ENCODE data around the gene GRK3.

The GRK3 gene

DNA sequence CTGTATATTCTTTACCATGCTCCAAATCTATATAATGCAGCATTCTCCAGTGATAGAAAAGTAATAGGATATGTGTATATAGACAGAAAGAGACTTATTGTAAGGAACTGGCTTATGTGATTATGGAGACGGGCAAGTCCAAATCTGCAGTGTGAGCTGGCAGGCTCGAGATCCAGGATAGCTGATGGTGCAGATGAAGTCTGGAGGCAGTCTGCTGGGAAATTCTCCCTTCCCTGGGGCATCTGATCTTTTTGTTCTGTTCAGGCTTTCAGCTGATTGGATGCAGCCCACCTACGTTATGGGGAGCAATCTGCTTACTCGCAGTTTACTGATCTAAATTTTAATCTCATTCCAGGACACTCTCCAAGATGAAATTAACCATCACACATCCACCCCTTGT lies 73.2 kb downstream of the GRK3 start:
- no peaks in the 10 kb centered on the region for H3K9me3 ChIP-seq (ENCODE audit: control insufficient read depth in 2 of 2, low read length in 2 of 2)
- no peaks in the 10 kb centered on the region for H3K27me3 ChIP-seq (ENCODE audit: control insufficient read depth in 2 of 2, insufficient read depth in 2 of 2, low read length in 2 of 2)
- no peaks in the 10 kb centered on the region for H3K36me3 ChIP-seq (ENCODE audit: control insufficient read depth in 2 of 2, insufficient read depth in 2 of 2, low read length in 2 of 2)
- no peaks in the 10 kb centered on the region for H3K4me1 ChIP-seq (ENCODE audit: control insufficient read depth in 2 of 2, insufficient read depth in 2 of 2, low read length in 2 of 2)
- no peak overlapping the region for H3K9ac ChIP-seq (ENCODE audit: low read depth in 1 of 2, low read length in 2 of 2)
- no peak overlapping the region for H3K27ac ChIP-seq (ENCODE audit: low read depth in 2 of 2, low read length in 2 of 2)
- H3K4me3 ChIP-seq (ENCODE audit: low read length in 2 of 2): no peak overlapping the region

DNA sequence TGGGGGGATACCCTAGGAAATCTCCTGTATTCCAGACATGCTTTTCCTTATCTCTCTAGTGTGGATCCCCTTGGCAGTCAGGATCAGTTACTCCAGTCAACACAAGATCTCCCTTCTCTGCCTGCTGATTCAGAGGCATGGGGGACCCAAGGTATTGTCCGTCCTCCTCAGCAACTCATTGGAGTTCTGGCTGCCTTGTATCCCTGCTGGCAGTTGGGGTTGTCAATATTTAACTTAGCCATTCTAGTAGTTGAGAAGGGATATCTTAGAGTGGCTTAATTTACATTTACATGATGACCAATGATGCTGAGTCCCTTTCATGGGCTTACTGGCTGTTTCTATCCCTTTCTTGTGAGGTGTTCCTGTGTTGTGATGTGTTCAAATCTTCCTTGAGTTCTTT lies 74.2 kb downstream of the GRK3 start:
- Histone ChIP-seq H3K4me1 (ENCODE audit: control insufficient read depth in 2 of 2, insufficient read depth in 2 of 2, low read length in 2 of 2) (no peaks in the 10 kb centered on the region), H3K27ac (ENCODE audit: low read depth in 2 of 2, low read length in 2 of 2) (no peak overlapping the region), H3K27me3 (ENCODE audit: control insufficient read depth in 2 of 2, insufficient read depth in 2 of 2, low read length in 2 of 2) (no peaks in the 10 kb centered on the region), H3K4me3 (ENCODE audit: low read length in 2 of 2) (no peak overlapping the region), H3K36me3 (ENCODE audit: control insufficient read depth in 2 of 2, insufficient read depth in 2 of 2, low read length in 2 of 2) (no peaks in the 10 kb centered on the region), H3K9me3 (ENCODE audit: control insufficient read depth in 2 of 2, low read length in 2 of 2) (no peaks in the 10 kb centered on the region), H3K9ac (ENCODE audit: low read depth in 1 of 2, low read length in 2 of 2) (no peak overlapping the region)

DNA sequence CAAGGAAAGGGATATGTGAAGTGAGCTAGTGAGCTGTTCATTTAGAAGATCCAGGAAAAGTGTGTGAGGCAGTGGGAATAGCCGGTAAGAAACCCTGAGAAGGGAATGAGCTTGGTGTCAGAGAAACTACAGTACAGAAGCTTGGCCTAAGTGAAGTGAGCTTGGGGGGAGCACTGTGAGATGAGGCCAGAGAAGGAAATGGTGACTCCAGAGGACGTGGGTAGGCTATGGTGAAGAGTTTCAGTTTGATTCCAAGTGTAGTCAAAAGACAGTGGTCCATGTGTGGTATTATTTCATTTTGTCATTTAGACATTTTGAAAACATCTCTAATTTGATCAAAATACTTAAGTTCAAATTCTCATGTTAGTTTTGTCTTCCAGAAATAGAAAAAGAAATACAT lies 77.2 kb downstream of the GRK3 start:
- H3K27ac ChIP-seq (ENCODE audit: low read depth in 2 of 2, low read length in 2 of 2): no peak overlapping the region
- H3K9ac ChIP-seq (ENCODE audit: low read depth in 1 of 2, low read length in 2 of 2): no peak overlapping the region
- no peaks in the 10 kb centered on the region for H3K27me3 ChIP-seq (ENCODE audit: control insufficient read depth in 2 of 2, insufficient read depth in 2 of 2, low read length in 2 of 2)
- H3K4me1 ChIP-seq (ENCODE audit: control insufficient read depth in 2 of 2, insufficient read depth in 2 of 2, low read length in 2 of 2): peaks cover 0 to 4% of the 10 kb centered on the region in 2 donors
- H3K4me3 ChIP-seq (ENCODE audit: low read length in 2 of 2): no peak overlapping the region
- no peaks in the 10 kb centered on the region for H3K36me3 ChIP-seq (ENCODE audit: control insufficient read depth in 2 of 2, insufficient read depth in 2 of 2, low read length in 2 of 2)
- H3K9me3 ChIP-seq (ENCODE audit: control insufficient read depth in 2 of 2, low read length in 2 of 2): no peaks in the 10 kb centered on the region

DNA sequence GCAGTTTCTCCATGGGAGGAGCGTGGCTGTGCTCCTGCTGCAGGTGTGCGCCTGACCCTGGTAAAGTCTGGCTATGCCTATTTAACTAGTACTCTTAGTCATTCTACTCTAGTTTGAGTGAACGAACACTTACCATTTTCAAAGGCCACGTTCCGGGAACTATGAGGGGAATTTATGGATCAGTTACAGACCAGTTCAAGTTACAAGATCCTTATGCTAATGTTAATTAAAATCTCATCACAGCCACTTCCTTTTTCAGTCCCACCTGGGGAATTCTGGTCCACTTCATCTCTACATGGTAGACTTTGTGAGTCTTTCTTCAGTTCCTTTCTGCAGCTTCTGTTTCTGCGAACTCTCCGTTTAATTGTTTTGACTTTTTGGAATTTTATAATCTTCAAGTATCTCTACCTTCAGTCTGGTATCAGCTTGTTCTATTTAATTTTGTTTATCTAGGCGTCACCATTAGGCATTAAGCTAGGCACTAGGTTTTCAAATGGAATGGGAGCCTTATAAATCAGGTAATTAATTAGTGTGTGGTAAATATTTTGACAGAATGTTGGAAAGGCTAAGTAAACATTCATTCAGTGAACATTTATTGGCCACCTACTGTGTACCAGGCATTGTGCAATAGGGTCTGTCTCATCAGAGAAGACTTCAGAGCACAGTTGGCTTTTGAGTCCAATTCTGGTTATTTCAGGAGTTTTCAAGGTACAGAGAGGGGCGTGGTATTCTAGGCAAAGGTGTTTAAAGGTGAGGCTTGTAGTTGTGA lies 78.9 kb downstream of the GRK3 start:
- H3K4me1 ChIP-seq (ENCODE audit: control insufficient read depth in 2 of 2, insufficient read depth in 2 of 2, low read length in 2 of 2): peaks cover 0 to 4% of the 10 kb centered on the region in 2 donors
- no peaks in the 10 kb centered on the region for H3K36me3 ChIP-seq (ENCODE audit: control insufficient read depth in 2 of 2, insufficient read depth in 2 of 2, low read length in 2 of 2)
- no peak overlapping the region for H3K27ac ChIP-seq (ENCODE audit: low read depth in 2 of 2, low read length in 2 of 2)

GRCh38 chr22:25644122-25644521 lies 79.6 kb downstream of the GRK3 start:
- H3K27ac ChIP-seq (ENCODE audit: low read depth in 2 of 2, low read length in 2 of 2): no peak overlapping the region
- no peaks in the 10 kb centered on the region for H3K27me3 ChIP-seq (ENCODE audit: control insufficient read depth in 2 of 2, insufficient read depth in 2 of 2, low read length in 2 of 2)
- H3K4me3 ChIP-seq (ENCODE audit: low read length in 2 of 2): no peak overlapping the region
- no peaks in the 10 kb centered on the region for H3K36me3 ChIP-seq (ENCODE audit: control insufficient read depth in 2 of 2, insufficient read depth in 2 of 2, low read length in 2 of 2)
- H3K9me3 ChIP-seq (ENCODE audit: control insufficient read depth in 2 of 2, low read length in 2 of 2): no peaks in the 10 kb centered on the region
- H3K4me1 ChIP-seq (ENCODE audit: control insufficient read depth in 2 of 2, insufficient read depth in 2 of 2, low read length in 2 of 2): peaks cover 0 to 4% of the 10 kb centered on the region in 2 donors
- H3K9ac ChIP-seq (ENCODE audit: low read depth in 1 of 2, low read length in 2 of 2): no peak overlapping the region

More for the DNA sequence above, 78.9 kb downstream of the GRK3 start:
- H3K9ac ChIP-seq (ENCODE audit: low read depth in 1 of 2, low read length in 2 of 2): no peak overlapping the region
- H3K27me3 ChIP-seq (ENCODE audit: control insufficient read depth in 2 of 2, insufficient read depth in 2 of 2, low read length in 2 of 2): no peaks in the 10 kb centered on the region
- no peaks in the 10 kb centered on the region for H3K9me3 ChIP-seq (ENCODE audit: control insufficient read depth in 2 of 2, low read length in 2 of 2)
- no peak overlapping the region for H3K4me3 ChIP-seq (ENCODE audit: low read length in 2 of 2)

- Histone ChIP-seq H3K9me3 (ENCODE audit: control insufficient read depth in 2 of 2, low read length in 2 of 2) (no peaks in the 10 kb centered on the region), H3K27me3 (ENCODE audit: control insufficient read depth in 2 of 2, insufficient read depth in 2 of 2, low read length in 2 of 2) (no peaks in the 10 kb centered on the region), H3K36me3 (ENCODE audit: control insufficient read depth in 2 of 2, insufficient read depth in 2 of 2, low read length in 2 of 2) (no peaks in the 10 kb centered on the region), H3K4me1 (ENCODE audit: control insufficient read depth in 2 of 2, insufficient read depth in 2 of 2, low read length in 2 of 2) (peaks cover 0 to 4% of the 10 kb centered on the region in 2 donors), H3K27ac (ENCODE audit: low read depth in 2 of 2, low read length in 2 of 2) (no peak overlapping the region), H3K9ac (ENCODE audit: low read depth in 1 of 2, low read length in 2 of 2) (no peak overlapping the region), H3K4me3 (ENCODE audit: low read length in 2 of 2) (no peak overlapping the region)
These were observed 80.8 kb downstream of the GRK3 start for GRCh38 chr22:25645266-25645665.

DNA sequence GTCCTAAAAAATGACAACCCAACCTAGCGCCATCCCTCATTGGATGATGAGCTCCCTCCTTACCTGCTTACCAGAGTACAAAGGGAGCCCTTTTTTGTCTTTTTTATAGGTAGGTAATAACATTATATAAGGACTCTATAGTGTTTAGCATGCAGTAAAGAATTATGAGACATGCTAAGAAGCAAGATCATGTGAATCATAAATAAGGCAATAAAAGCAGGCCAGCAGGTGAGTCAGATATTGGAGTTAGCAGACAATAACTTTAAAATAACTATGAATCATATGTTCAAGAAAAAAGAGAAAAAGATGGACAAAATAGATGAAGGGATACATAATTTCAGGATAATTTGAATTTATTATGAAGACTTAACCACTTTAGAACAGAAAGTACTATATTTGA lies 81.5 kb downstream of the GRK3 start:
- no peaks in the 10 kb centered on the region for H3K9me3 ChIP-seq (ENCODE audit: control insufficient read depth in 2 of 2, low read length in 2 of 2)
- no peak overlapping the region for H3K4me3 ChIP-seq (ENCODE audit: low read length in 2 of 2)
- no peak overlapping the region for H3K9ac ChIP-seq (ENCODE audit: low read depth in 1 of 2, low read length in 2 of 2)
- no peak overlapping the region for H3K27ac ChIP-seq (ENCODE audit: low read depth in 2 of 2, low read length in 2 of 2)
- peaks cover 0 to 4% of the 10 kb centered on the region in 2 donors for H3K4me1 ChIP-seq (ENCODE audit: control insufficient read depth in 2 of 2, insufficient read depth in 2 of 2, low read length in 2 of 2)
- no peaks in the 10 kb centered on the region for H3K27me3 ChIP-seq (ENCODE audit: control insufficient read depth in 2 of 2, insufficient read depth in 2 of 2, low read length in 2 of 2)
- no peaks in the 10 kb centered on the region for H3K36me3 ChIP-seq (ENCODE audit: control insufficient read depth in 2 of 2, insufficient read depth in 2 of 2, low read length in 2 of 2)

- Histone ChIP-seq H3K4me3 (ENCODE audit: low read length in 2 of 2) (no peak overlapping the region), H3K4me1 (ENCODE audit: control insufficient read depth in 2 of 2, insufficient read depth in 2 of 2, low read length in 2 of 2) (peaks cover 0 to 4% of the 10 kb centered on the region in 2 donors), H3K27ac (ENCODE audit: low read depth in 2 of 2, low read length in 2 of 2) (no peak overlapping the region), H3K9ac (ENCODE audit: low read depth in 1 of 2, low read length in 2 of 2) (no peak overlapping the region), H3K9me3 (ENCODE audit: control insufficient read depth in 2 of 2, low read length in 2 of 2) (no peaks in the 10 kb centered on the region), H3K27me3 (ENCODE audit: control insufficient read depth in 2 of 2, insufficient read depth in 2 of 2, low read length in 2 of 2) (no peaks in the 10 kb centered on the region), H3K36me3 (ENCODE audit: control insufficient read depth in 2 of 2, insufficient read depth in 2 of 2, low read length in 2 of 2) (no peaks in the 10 kb centered on the region)
These were observed 86.4 kb downstream of the GRK3 start for GRCh38 chr22:25650833-25651232.

- H3K9ac ChIP-seq (ENCODE audit: low read depth in 1 of 2, low read length in 2 of 2): no peak overlapping the region
- no peak overlapping the region for H3K27ac ChIP-seq (ENCODE audit: low read depth in 2 of 2, low read length in 2 of 2)
- no peaks in the 10 kb centered on the region for H3K27me3 ChIP-seq (ENCODE audit: control insufficient read depth in 2 of 2, insufficient read depth in 2 of 2, low read length in 2 of 2)
- peaks cover 0 to under 1% of the 10 kb centered on the region in 2 donors for H3K4me1 ChIP-seq (ENCODE audit: control insufficient read depth in 2 of 2, insufficient read depth in 2 of 2, low read length in 2 of 2)
- H3K9me3 ChIP-seq (ENCODE audit: control insufficient read depth in 2 of 2, low read length in 2 of 2): no peaks in the 10 kb centered on the region
- no peak overlapping the region for H3K4me3 ChIP-seq (ENCODE audit: low read length in 2 of 2)
- H3K36me3 ChIP-seq (ENCODE audit: control insufficient read depth in 2 of 2, insufficient read depth in 2 of 2, low read length in 2 of 2): no peaks in the 10 kb centered on the region
These were observed 87.0 kb downstream of the GRK3 start for GRCh38 chr22:25651332-25652085.

GRCh38 chr22:25654676-25655075 lies 90.2 kb downstream of the GRK3 start:
- Histone ChIP-seq H3K27me3 (ENCODE audit: control insufficient read depth in 2 of 2, insufficient read depth in 2 of 2, low read length in 2 of 2) (no peaks in the 10 kb centered on the region), H3K4me1 (ENCODE audit: control insufficient read depth in 2 of 2, insufficient read depth in 2 of 2, low read length in 2 of 2) (no peaks in the 10 kb centered on the region), H3K36me3 (ENCODE audit: control insufficient read depth in 2 of 2, insufficient read depth in 2 of 2, low read length in 2 of 2) (no peaks in the 10 kb centered on the region), H3K9ac (ENCODE audit: low read depth in 1 of 2, low read length in 2 of 2) (no peak overlapping the region), H3K9me3 (ENCODE audit: control insufficient read depth in 2 of 2, low read length in 2 of 2) (no peaks in the 10 kb centered on the region), H3K4me3 (ENCODE audit: low read length in 2 of 2) (no peak overlapping the region), H3K27ac (ENCODE audit: low read depth in 2 of 2, low read length in 2 of 2) (no peak overlapping the region)

All from mucosa of rectum (tissue), 2 donors.